ENCODE measurements around the gene GLIS1.
A peak's percentile ranks its signal among the peaks of the same experiment; 100 is the strongest.

Gene GLIS1

GRCh38 chr1:53593758-53594380, 145.1 kb downstream of the GLIS1 start:
- DNase-seq (ENCODE audit: low spot score) = peak; percentile 10

DNA sequence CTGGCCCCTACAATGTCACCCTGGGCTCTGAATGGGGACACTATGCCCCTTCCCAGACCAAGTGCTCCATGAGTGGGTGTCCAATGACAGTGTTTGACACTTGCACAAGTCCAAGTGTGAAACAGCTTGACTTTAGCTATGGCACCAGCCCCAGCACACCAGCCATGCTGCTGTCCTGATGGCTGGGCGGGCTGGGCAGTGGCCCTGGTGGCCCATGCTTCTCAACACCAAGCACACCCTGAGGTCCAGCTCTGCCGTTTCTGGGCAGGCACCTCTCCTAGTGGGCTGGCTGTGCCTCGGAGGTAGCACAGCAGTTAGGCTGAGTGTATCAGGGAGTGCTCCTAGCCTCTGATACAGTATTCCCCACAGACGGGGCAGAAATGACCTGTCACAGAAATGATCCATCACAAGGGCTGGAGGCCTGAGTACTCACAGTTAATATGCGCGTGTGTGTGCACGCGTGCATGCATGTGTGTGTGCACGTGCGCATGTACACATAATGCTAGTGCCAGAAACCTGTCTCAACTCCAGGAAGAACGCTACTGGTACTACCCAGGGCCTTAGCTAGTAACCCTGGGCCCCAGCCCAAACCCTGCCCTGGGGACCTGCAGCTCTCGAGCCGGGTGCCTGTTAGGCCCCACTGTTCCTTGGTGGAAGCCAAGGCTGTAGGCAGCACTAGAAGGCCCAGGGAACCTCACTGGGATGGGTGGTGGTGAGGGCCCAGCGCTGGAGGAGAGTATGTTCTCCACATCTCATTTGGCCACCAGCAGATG, 145.8 kb downstream of the GLIS1 start:
- DNase-seq (ENCODE audit: low spot score) = no peak

DNA sequence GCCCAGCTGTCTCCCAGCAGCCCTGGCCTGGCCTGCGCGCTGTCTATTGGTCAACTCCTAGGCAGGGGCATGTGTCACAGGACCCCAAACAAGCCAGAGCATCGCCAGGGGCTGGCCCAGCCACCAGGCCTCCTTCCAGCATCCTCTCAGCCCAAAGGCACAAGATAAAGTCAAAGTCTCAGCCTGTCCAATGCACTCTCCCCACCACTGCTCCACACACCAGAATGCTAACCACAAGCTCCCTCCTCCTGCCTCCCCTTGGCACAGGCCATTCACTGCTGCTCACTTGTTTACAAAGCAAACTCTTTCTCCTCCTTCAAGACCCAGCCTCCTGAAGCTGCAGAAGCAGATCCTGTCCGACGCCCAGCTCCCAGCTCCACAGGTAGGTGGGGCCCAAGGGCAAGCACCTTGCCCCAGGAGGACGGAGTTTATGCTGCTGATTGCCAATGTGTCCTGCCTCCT, 146.4 kb downstream of the GLIS1 start:
- DNase-seq (ENCODE audit: low spot score) = no peak

- no peak for DNase-seq (ENCODE audit: low spot score)
Measured at GRCh38 chr1:53591924-53592323, 147.0 kb downstream of the GLIS1 start.

GRCh38 chr1:53590531-53591515, 148.1 kb downstream of the GLIS1 start:
- no peak for DNase-seq (ENCODE audit: low spot score)

- no peak for DNase-seq (ENCODE audit: low spot score)
Measured at GRCh38 chr1:53590104-53590503, 148.9 kb downstream of the GLIS1 start.

- no peak for DNase-seq (ENCODE audit: low spot score)
Measured at GRCh38 chr1:53589043-53589887, 149.7 kb downstream of the GLIS1 start.

DNA sequence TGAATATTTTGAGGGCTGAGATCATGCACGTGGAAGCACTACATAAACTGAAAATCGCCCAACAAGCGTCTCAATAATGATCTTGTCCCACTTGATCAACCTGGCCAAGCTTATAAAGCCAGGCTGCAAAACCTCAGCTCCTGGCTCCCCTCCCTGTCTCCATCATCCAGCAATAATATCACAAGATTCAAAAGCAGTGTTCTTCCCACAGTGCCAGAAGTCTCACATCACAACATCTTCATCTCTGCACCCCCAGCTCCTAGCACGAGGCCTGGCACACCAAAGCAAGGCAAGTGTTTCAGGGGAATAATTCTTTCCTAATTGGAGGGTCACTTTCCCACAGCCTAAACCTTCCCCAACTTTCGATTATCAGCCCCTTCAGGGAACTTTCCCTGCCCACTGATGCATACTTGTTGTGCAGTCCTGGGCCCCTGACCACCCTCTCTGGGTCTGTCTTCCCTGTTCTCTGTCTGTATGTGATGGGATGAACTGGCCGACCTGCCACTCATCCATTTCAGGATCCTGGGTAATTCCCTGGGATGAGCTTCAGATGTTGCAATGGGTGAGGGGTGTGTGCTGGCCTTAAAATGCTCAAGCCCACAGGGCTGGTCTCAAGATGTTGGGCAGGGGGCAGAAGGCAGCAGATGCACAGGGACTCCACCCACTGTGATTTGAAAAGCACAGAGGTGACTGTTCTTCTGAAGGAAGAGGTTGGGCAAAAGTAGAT, 150.7 kb downstream of the GLIS1 start:
- DNase-seq (ENCODE audit: low spot score) = no peak

- DNase-seq (ENCODE audit: low spot score) = no peak
Measured at GRCh38 chr1:53587252-53587988, 151.5 kb downstream of the GLIS1 start.

GRCh38 chr1:53586765-53587164, 152.2 kb downstream of the GLIS1 start:
- DNase-seq (ENCODE audit: low spot score) = no peak

- DNase-seq (ENCODE audit: low spot score) = no peak
Measured at GRCh38 chr1:53585565-53585964, 153.4 kb downstream of the GLIS1 start.

DNA sequence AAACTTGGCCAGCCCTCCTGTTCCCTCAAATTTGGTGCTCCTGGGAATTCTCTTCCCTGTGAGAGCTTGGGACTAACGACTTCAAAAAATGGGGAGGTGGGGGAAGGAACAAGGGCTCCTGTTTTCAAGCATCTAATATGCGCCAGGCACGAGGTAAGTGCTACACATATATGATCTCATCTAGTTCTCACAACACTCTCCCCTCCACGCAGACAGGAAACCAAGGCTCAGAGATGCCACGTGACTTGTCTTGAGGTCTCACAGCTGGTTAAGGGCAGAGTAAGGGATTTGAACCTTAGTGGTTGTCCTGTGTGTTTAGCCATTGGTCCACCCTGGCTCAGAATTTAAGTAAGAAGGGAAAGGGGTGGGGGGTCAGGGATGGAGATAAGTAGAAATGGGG, 153.8 kb downstream of the GLIS1 start:
- no peak for DNase-seq (ENCODE audit: low spot score)

- no peak for DNase-seq (ENCODE audit: low spot score)
Measured at GRCh38 chr1:53584777-53585107, 154.2 kb downstream of the GLIS1 start.

GRCh38 chr1:53583868-53584776, 154.8 kb downstream of the GLIS1 start:
- DNase-seq (ENCODE audit: low spot score) = no peak

DNA sequence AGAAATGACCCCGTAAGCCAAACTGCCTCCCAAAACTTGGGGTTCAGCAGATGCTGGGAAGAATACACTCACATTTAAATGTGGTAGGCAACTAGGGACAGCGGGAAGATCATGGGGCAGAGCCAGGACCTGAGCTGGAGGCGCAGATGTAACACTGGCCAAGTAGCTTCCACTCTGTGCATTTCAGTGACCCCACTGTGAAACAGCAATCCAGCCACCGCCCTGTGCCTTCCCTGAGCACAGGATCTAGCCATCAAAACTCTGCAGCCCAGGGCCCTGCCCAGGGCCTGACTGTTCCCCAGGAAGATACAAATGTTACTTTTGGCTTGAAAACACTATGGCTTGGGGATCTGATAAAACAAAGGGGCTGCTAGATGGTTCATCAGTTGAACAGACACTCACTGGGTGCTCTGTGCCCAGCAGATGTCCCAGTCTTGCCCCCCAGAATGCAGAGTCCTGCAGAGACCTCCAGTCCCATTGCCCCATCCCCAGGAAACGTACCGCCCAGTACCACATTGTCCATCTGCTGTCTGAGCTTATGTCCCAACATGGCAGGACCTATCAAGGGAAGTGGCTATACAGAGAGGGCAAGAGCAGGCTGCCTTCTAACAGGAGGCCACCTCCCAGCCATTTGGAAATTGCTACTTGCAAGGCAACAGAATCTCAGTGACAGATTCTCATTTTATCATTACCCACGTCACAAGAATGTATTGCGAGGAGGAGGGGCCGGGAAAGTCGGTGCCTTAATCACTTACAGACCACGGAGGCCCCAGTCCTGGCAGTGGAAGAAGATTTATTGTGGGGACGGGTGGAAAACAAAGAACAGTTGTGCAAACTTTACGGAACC, 155.7 kb downstream of the GLIS1 start:
- DNase-seq (ENCODE audit: low spot score) = no peak

- DNase-seq (ENCODE audit: low spot score) = no peak
Measured at GRCh38 chr1:53582211-53583020, 156.5 kb downstream of the GLIS1 start.

GRCh38 chr1:53581476-53581875, 157.5 kb downstream of the GLIS1 start:
- DNase-seq (ENCODE audit: low spot score) = no peak
